COLO668 (cell line): ENCODE measurements around the gene USH2A.

ENCODE experiments used
- DNase-seq: peaks from one replicate; lab custom pipeline; 2025; ENCODE audit not compliant: unreplicated experiment; lab: John Stamatoyannopoulos, UW

USH2A gene

DNA sequence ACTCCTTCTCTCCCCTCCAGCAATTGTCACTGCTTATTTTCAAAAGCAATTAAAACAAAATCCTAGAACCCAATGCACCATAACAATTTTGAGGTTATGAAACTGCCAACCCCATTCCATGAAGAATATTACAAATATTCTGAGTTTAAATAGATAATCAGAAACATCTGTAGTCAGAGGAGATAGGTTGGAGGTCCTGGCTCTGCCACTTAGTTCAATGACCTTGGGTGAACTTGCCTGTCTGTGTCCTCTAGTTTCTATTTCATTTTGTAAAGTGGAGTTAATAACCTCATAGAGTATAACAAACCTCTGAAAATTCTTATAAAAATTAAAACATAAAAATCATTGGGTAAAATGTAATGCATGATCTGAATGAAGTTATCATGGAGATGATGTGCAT is 691.5 kb downstream of the USH2A start:
- no peak for DNase-seq

DNA sequence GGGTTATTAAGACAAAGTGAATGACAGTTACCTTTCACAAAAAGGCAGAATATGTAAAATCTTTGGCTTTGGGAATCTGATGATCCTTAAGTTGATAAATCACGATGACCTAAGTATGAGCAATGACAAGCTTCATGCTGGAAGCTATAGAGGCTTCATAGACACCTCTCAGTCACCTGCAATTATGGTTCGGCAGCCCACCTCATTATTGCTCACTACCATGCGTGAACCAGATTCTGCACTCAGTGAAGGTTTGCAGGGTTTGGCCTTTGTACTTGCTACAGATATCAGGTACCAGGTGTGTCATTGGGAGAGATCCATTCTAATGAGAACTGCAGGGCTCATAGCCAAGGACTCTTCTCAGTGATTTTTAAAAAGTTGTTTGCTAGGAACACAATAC is 692.6 kb downstream of the USH2A start:
- DNase-seq, result no peak

DNA sequence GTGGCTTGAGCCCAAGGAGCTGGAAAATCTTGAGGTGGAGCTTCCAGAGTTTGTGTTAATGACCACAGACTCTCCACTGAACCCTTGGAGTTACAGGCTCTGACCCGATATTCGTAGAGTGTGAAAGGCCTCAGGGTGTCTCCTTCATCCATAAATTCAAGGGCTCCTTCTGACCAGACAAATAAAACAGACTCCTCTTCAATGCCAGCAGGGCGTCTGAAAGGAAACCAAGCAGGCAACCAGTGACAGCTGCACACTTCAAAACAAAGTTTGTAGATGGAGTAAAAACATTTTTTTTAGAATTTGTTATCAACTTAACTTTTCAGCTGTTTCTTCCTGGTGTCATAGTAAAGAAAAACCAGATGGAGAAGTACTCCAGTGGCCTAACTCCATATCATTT is 695.1 kb downstream of the USH2A start:
- DNase-seq, result no peak

DNA sequence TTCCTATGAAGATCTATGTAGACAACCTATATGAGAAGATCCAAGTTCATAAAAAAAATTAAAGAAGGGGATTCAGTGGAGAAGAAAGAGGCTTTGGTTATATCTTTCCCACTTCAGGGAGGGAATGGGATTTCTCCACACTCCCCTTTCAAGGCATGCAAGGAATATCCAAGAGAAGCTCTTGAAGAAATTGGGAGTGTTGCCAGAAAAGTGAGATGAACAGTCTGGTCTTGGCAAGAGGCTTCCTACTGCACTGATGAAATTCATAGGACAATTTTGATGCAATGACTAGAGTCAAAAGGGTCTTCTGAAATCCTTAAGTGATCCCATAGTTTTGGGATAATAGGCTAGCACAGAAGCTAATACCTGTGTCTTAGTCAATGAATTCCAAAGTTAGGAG is 703.1 kb downstream of the USH2A start:
- no peak for DNase-seq

DNA sequence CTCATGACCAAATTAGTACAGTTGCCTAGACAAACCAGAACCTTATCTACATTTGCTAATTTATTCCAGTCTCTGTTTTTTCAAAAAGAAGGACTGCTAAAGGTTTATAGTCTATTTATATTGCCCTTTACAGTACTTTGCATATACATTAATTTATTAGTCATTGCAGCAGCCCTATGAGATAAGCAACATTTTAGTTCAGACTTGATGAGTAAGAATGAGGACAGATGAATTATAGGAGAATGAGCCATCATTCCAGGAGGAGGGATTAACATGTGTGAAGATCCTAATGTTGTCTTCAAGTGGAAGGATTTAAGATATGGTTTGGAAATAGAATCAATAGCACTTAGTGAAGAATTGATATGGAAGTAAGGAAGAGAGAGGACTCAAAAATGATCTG is 703.7 kb downstream of the USH2A start:
- no peak for DNase-seq

DNA sequence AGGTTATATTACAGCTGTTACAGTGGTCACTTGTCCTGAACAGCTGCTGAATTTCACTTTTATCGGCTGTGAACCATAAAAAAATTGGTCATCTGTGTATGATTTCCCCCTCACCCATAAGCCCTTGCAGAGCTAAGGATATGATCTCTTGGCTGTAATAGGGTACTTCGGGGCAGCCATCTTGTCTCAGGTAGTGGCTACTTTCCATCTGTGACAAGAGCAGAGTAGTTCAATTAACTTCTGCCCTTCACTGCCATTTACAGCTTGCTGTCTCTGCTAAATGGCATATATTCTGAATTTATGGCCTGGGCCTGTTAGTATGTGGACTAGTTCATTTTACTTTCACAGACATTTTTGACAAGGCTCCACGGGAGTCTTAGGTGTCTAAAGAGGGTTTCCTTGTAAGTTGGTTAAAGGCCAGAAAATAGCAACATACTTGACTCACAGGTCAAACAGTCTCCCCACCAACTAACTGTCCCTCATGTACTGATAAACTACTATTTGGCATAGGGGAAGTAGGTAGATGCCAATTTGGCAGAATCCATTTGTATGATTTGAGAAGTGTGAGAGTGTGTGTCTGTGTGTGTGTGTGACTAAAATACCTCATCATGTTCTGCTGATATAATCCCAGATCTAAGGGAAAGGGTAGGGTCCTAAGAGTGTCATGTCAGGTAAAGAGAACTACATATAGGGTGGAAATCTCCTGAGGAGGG is 704.5 kb downstream of the USH2A start:
- no peak for DNase-seq

DNA sequence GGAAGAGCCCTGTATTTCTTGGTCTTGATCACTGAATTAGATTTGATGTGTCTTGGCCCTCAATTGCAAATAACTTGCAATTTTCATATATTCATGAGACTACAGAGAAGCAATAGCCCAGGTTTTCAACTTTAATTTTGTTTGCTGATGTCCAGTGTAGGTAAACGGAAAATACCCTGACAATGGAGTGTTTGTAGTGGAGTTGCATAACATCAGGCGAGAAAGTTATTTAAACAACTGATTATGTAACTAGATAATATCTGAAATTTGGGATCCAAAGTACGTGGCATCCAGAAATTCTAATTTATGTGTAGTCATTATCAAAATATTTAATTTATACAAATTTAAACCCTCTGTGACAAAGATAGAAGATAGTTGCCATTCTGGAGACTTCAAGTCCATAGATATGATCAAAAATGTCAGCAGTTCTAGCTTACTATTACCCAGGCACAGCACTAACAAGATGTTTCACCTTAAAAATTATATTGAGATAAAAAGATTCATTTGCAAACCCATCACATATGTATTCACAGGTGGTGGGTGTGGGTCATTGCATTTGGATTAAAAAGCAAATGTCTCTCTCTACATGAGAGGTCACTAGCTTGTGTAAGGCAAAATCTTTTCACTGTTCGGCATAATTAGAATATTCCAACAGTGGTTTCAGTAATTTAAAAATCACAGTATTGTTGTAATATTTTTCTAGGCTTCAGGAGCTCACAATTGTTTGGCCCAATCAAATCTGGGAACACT is 705.4 kb downstream of the USH2A start:
- DNase-seq, result no peak

DNA sequence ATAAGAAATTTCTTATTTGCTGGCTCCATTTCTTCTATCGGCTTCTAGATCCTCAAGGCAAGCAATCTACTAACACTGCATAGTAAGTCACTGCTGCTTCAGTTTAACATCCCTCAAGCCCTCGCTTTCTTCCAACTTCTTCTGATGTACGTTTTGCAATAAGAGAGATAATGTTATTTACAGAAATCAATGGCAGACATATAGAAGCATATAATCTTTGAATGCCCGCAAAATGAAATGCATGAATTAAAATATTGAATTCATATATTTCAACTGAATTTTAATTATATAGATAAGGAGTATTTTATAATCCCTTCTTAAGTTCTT is 712.4 kb downstream of the USH2A start:
- DNase-seq, result no peak

DNA sequence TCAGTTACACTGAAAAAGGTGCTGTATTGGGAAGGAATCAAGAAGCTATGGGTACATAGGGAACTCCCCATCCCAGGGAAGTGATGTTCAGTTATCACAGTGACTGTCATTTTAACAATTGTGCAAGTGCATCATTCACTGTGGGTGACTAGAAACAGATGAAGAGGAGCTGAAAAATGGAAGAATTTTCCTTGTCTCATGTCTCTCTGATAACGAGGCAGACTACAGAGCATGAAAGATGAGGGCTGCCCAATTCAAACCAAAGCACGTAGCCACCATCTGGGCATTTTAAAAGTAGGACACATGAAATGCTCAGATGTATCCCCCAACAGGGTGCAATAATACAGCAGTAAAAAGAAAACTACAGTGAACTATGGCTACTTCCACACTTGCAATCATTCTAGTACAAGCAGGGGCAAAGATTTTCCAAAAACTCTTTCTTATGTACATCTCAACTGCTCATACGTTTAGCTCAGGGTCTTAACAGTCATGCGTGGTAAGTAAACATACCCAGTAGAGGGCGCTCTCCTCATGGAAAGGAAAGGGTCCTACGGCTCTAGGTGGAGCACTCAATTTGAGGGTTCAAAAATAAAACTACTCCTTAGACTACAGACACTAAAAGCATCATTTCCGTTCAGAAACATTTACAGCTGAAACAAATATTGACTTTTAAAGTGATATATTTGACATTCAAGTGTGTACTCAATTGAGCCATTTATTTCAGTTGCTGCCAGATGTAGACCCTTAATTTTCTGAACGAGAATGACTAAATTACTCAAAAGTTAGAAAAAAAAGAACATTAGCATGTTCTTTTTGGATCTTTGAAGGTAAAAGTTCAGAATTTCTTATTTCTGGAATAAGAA is 713.0 kb downstream of the USH2A start:
- peak; percentile 54 for DNase-seq

DNA sequence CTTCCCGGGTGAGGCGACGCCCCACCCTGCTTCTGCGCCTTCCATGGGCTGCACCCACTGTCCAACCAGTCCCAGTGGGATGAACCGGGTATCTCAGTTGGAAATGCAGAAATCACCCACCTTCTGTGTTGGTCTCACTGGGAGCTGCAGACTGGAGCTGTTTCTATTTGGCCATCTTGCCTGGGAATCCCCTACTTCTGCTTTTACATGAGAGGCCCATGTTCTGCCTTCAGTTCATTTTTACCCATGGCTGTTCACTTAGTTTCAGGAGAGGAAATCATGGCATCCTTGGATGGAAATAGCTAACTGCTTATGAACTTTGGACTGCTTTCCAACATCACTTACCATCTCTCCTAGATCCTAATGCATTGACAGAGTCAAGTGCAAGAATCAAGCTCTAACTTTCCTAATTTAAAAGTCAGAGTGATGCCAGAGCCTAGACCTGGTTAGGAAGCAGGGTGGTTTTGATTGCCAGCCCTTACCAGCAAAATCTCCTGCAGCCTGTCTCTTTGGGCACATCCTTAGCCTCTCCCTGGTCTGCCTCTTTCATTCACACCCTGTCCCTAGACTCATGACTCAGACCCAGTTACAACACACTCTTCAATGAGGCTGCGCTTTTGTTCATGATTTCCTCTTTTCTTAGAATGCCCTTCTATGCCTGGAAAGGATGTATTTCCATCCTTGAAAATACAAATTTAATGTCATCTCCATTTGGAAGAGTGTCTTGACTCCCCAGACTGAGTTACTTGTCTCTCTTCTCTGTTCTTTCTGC is 719.0 kb downstream of the USH2A start:
- no peak for DNase-seq

DNA sequence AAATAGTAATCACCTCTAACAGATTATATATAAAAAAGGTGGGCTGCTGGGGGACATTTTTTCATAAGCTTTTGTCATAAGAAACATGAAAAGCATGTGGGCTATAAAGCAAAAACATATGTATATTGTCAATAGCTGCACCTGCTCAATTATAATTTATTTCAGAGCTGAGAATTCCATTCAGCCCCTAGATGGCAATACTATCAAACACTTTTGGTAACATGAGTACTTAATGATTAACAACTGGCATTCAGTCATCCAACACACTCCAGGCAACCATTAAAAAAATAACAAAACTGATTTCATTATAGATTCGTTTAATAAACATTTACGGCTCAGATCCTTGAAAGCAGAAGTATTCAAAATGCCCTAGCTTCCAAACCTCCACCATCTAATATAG is 741.0 kb downstream of the USH2A start:
- no peak for DNase-seq

DNA sequence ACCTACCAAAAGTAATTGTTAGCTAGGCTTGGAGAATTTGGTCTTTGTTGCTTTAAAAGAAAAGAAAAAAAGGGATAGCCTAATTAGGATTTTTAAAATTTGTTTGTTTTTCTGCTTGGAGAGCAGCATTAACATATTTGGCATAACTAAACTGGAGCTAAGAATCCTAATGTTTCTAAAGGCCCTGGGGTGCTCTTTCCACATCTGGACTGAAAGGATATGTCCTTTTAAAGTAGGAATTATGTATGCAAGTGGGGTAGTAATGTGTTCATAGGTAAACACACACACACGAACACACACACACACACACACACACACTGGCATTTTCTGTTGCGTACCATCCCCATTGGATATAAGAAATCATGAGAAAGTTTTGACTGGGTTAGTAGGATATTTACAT is 742.2 kb downstream of the USH2A start:
- no peak for DNase-seq

DNA sequence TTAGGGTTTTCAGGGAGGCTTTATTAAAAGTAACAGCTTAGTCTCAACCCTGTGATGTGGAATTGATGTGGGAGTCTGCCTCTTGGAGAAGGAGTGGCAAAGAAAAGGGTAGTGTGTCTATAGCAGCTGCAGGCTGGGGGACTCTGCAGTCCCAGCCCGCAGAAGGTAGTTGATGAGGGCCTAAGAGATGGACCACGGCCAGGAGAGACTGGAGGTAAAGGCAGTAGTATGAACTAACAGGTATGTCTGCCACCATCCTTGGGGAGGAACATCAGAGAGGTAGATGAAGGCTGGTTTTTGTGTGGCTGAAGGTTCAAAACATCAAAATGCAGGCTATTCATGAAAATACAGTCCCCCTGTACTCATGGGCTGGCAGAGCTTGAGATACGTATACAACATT is 744.0 kb downstream of the USH2A start:
- DNase-seq, result no peak

DNA sequence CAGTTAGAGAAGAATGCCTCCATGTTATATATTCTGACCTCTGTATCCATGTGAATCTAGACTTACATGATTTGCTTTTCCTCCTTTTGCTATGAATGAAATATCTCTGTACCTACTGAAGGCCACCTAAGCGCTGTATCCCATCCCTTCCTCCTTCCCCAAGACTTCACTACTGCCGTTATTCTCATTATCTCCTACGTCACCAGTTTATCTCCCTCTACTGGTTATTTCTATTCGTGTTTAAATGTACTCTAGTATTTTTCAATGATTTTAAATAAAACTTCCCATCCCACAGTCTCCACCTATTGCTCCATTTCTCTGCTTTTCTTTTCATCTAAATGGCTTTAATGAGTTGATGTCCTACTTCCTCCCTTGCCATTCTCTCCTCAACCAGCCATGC is 746.1 kb downstream of the USH2A start:
- no peak for DNase-seq

DNA sequence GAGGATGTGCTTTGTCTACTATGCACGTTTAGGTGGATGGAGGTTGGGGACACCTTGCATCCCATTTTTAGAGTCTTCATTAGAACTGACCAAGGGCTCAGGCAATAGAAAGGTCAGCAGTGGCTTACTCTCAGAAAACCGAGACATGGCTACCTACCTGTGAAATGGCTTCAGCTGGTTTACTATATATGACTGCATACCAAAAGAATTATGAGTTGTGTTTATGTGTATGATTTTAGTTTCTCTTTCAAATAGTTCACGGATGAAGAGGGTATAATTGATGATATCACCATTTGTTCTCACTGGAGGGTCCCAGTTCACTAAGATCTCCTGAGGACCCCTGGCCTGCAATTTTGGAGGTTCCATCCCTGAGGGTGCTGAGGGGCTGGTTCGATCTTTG is 749.3 kb downstream of the USH2A start:
- no peak for DNase-seq

DNA sequence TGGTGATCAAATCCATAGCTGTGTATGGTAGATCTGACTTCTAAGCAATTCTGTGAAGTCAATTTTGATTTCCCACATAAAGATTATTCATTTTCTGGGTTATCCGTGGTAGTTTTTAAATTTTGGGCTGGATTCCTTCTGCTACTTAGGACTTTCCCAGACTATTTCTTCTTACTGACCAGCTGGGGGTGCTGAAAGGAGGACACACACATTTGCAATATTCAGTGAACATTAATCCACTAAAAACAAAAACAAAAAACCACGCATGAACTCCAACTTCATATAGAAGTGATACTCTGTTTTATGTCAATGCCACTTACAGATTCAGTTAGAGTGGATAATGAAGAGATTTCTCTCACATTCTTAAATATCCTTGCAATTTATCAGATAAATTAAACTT is 750.8 kb downstream of the USH2A start:
- no peak for DNase-seq

DNA sequence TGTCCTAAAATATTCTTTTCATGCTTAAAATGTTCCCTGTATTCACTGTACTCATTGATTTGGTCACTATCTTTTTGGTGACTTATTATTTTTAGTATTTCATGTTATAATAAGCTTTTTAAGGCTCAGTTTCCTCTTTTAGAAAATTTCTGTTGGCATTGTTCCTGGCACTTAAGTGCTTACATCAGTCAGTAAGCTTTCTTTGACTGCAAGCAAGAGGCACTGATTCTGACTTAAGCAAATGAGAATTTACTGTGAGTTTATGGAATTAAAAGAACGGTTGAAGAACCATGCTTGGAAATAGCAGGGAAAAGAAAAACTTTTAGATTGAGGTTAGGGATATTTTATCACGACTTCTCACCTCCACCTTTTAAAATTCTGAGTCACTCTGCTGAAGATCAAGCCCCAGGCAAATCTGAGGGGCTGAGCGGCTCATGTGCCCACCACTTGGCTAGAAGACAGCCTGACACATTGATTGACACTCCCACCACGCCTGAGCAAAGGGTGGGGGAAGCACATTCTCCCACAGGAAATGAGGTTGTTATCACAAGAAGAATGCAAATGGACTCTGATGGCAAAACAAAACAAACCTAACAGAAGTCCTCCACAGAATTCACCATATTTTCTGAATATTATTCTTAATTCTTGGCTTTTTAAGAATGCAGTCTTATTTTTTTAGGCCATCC is 753.3 kb downstream of the USH2A start:
- DNase-seq, result no peak

DNA sequence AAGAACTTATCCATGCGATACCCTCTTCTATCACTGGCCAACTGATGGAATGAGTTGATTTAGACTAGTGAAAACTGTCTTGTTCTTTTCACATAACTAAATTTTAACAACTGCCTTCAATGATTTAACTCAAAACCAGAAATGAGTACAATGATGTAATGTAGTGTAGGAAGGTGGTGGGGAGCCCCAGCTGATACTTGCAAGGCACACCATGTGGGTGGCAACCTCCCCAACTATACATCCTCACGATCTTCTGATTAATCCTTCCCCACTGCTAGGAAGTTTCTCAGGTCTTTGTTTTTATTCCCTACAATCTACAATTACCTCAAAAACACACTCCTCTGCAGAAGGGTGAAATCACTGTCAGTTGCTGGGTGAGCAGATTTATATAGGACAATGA is 755.5 kb downstream of the USH2A start:
- DNase-seq, result no peak

DNA sequence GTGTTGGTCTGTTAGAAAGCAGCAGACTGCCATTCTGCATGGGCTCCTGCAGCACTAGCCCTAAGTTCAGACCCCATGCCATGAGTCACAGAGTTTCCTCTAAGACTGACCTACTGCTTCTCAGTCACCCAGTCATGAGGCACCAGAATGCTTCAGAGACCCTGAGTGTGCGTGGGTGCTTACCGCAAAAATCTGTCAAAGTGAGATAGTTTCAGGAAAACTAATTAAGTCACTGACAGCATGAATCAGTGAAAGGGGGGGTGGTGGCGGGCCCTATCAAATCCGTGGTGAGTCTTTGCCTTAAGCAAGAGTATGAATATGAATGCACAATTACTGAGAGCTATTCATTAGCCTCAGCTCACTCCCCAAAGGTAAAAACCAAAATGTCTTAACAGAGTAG is 758.0 kb downstream of the USH2A start:
- no peak for DNase-seq

DNA sequence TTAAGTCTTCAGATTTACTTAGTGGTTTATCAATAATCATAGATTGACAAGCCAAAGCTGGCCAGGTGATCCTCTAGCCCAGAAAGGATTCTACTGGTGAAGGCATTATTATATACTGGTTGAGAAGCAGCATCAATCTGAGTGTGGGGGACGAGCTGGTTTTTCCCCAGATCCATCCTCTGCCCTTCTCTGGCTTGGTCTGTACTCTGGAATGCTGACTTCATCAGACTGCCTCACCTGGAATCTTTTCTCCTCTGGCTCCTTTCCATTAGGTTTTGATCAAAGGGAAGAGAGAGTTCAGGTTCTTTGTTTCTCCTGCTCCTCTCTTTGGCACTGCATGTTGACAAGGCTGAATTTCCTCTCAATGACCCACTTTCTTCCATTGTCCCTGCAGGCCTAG is 762.2 kb downstream of the USH2A start:
- DNase-seq, result no peak

DNA sequence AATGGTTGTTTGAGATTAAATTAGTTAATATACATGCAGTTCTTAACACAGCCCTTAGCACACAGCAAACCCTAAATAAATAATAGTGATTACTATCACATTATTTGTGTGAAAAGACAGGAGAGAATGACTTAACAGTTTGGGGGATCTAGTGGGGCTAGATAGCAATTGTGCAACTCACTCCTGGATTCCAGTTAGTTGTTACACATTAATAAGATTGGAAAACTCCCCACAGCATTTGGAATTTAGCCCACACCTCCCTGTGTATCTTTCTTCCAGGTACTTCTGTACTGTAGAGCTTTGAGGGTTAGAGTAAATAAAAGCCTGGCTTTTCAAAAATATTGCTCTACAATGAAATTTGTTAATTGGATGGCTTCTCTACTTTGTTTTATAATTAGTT is 763.0 kb downstream of the USH2A start:
- DNase-seq, result no peak
